Breast epithelium (tissue), 4 donors: Measurements from ENCODE around the gene DNAH3. TPM values are rescaled to one million over a fixed set of nuclear protein-coding genes. Genes with fewer than 3 reads are reported as not detected.

ENCODE experiments used
- DNase-seq, 2 donors: peaks; one replicate each; pipeline ENCODE4 v3.0.0-alpha.2; 2019; ENCODE audit warnings: low spot score in 2 of 2
- H3K27ac ChIP-seq, 2 donors: fragments of 200-600 bp; sonication (generic) in 1 of 2; one replicate each; pipeline ENCODE4 v1.5.1; 2016 to 2019; ENCODE audit warnings: mild to moderate bottlenecking in 1 of 2
- H3K27me3 ChIP-seq, 2 donors: fragments of 200-600 bp; sonication (generic) in 1 of 2; one replicate each; pipeline versions ENCODE4 v1.5.1 to v1.6.0; 2017 to 2019; ENCODE audit warnings: control low read depth in 1 of 2, mild to moderate bottlenecking in 1 of 2
- H3K36me3 ChIP-seq: fragments of 200-600 bp; one replicate; pipeline ENCODE4 v1.5.1; 2019
- H3K4me1 ChIP-seq, 2 donors: fragments of 200-600 bp; sonication (generic); one replicate each; pipeline ENCODE4 v1.5.1; 2016 to 2019; ENCODE audit warnings: control low read depth in 1 of 2
- H3K4me3 ChIP-seq, 3 donors: fragments of 200-600 bp; sonication (generic); 1 replicate in 2 of 3; 2 replicates in 1 of 3; pipeline ENCODE4 v1.5.1; 2016 to 2019; ENCODE audit warnings: mild to moderate bottlenecking in 3 of 3, moderate library complexity in 2 of 3
- H3K9me3 ChIP-seq, 2 donors: fragments of 200-600 bp; sonication (generic) in 1 of 2; one replicate each; pipeline ENCODE4 v1.5.1; 2016 to 2019; ENCODE audit warnings: control low read depth in 1 of 2
- POLR2A ChIP-seq: fragments of 450-650 bp; IDR thresholded peaks from one replicate; pipeline ENCODE4 v1.6.1; 2016; ENCODE audit warnings: antibody characterized with exemption, mild to moderate bottlenecking, moderate library complexity
- POLR2AphosphoS5 ChIP-seq, 3 donors: sonication (generic); formaldehyde crosslinking; IDR thresholded peaks; one replicate each; pipeline ENCODE4 v1.6.1; 2017; ENCODE audit warnings: antibody characterized with exemption in 3 of 3
- intact Hi-C: fragments of 100-400 bp; cut with DNase I; formaldehyde crosslinking; loops from one replicate; pipeline ENCODE4 v1.15.1; 2023; ENCODE audit warnings: low total_unique reads
- total RNA-seq, 3 donors: library from RNA; depleted of rRNA; stranded (reverse); fragments of >200 nt; gene quantifications; one replicate each; pipeline ENCODE4 v1.1.0, GENCODE V29; 2016
- TF ChIP-seq, protein P1 (sequence below), 3 donors: fragments of 450-650 bp; IDR thresholded peaks; one replicate each; pipeline ENCODE4 v1.5.1; 2016 to 2017; ENCODE audit warnings: antibody characterized with exemption in 3 of 3, mild to moderate bottlenecking in 3 of 3, moderate library complexity in 3 of 3

DNAH3 gene
- total RNA-seq, 3 donors from 2014 or later: under 0.01 to 0.59 TPM; not detected in 1

DNA sequence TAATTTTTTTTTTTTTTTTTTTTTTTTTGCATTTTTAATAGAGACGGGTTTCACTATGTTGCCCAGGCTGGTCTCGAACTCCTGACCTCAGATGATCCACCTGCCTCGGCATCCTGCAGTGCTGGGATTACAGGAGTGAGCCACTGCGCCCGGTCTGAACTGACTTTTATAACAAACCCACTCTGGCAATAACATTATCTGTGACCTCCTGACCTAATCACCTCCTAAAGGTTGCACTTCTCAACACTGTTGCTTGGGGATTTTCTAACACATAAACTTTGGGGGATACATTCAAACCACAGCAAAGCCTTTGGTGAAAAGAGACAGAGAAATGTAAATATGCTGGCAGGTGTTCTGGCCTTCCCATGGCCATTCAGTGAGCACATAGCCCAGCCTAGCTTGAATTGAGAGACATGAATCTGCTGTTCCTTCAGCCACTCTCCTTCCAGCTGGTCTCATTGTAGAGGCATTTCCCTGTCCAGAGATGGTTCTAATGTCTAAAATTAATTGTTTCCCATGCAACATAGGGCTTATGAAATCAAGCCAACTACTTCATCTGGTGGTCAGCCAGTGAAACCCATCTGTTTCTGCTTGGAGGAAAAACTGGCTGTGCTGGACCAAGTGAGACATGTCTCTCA lies 221.8 kb downstream of the DNAH3 start:
- no peak for DNase-seq
- intact Hi-C loops: no loop called here
- Histone ChIP-seq H3K4me1 (no peaks in the 10 kb centered on the region), H3K4me3 (no peak overlapping the region), H3K36me3 (no peaks in the 10 kb centered on the region), H3K27ac (no peak overlapping the region), H3K9me3 (no peaks in the 10 kb centered on the region), H3K27me3 (no peaks in the 10 kb centered on the region)
- TF ChIP-seq, protein P1, sequence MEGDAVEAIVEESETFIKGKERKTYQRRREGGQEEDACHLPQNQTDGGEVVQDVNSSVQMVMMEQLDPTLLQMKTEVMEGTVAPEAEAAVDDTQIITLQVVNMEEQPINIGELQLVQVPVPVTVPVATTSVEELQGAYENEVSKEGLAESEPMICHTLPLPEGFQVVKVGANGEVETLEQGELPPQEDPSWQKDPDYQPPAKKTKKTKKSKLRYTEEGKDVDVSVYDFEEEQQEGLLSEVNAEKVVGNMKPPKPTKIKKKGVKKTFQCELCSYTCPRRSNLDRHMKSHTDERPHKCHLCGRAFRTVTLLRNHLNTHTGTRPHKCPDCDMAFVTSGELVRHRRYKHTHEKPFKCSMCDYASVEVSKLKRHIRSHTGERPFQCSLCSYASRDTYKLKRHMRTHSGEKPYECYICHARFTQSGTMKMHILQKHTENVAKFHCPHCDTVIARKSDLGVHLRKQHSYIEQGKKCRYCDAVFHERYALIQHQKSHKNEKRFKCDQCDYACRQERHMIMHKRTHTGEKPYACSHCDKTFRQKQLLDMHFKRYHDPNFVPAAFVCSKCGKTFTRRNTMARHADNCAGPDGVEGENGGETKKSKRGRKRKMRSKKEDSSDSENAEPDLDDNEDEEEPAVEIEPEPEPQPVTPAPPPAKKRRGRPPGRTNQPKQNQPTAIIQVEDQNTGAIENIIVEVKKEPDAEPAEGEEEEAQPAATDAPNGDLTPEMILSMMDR (IDR thresholded peaks at IDR 0.05): no peak
- TF ChIP-seq POLR2A (no peak), POLR2AphosphoS5 (IDR thresholded peaks at IDR 0.05) (no peak)

DNA sequence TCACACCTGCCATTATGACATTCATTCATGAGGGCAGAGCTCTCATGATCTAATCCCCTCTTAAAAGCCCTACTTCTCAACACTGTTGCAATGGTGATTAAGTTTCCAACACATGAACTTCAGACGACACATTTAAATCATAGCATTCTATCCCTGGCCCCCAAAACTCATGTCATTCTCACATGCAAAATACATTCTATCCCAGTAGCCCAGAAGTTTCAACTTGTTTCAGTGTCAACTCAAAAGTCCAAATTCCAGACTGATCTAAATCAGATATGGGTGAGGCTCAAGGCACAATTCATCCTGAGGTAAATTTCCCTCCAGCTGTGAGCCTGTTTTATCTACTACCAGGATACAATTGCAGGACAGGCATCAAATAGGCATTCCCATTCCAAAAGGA lies 224.9 kb downstream of the DNAH3 start:
- Histone ChIP-seq H3K4me3 (no peak overlapping the region), H3K27me3 (no peaks in the 10 kb centered on the region), H3K27ac (no peak overlapping the region), H3K9me3 (no peaks in the 10 kb centered on the region), H3K4me1 (no peaks in the 10 kb centered on the region), H3K36me3 (no peaks in the 10 kb centered on the region)
- no peak for DNase-seq
- intact Hi-C loops: no loop called here
- TF ChIP-seq POLR2AphosphoS5 (IDR thresholded peaks at IDR 0.05) (no peak), POLR2A (no peak)
- TF ChIP-seq, protein P1 (IDR thresholded peaks at IDR 0.05): no peak

DNA sequence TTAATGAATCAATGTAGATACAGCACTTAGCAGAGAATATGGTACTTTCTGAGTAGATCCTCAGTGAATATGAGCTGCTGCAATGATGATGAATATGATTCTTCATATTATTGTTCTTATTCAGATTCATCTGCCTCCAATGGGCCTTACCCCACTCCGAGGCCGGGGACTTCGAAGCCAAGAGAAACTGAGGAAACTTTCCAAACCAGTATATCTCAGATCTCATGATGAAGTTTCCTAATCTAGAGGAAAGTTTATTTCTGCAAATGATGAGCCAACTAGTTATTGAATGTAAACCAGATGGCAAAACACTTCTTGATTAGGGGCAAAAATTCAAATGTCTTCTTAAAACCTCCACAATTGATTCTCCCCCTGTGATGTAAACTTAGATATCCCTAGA lies 226.8 kb downstream of the DNAH3 start:
- Histone ChIP-seq H3K27me3 (no peaks in the 10 kb centered on the region), H3K27ac (no peak overlapping the region), H3K36me3 (no peaks in the 10 kb centered on the region), H3K4me3 (no peak overlapping the region), H3K4me1 (no peaks in the 10 kb centered on the region), H3K9me3 (no peaks in the 10 kb centered on the region)
- DNase-seq: no peak
- no peak for TF ChIP-seq POLR2A
- TF ChIP-seq, protein P1 (IDR thresholded peaks at IDR 0.05): no peak
- no peak for TF ChIP-seq POLR2AphosphoS5 (IDR thresholded peaks at IDR 0.05)
- intact Hi-C loops: no loop called here

DNA sequence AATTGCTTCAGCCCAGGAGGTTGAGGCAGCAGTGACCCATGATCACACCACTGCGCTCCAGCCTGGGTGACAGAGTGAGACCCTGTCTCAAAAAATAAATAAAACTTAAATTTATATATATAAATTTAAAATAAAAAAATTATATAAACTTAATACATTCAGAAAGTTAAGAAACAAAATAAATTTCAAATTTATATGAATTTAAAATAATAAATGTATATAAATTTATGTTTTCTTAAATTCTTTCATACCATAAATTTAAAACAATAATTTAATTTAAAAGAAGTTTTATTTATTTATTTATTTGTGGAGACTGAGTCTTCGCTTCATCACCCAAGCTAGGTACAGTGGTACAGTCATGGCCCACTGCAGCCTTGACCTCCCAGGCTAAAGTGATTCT lies 229.8 kb downstream of the DNAH3 start:
- no peak overlapping the region for H3K27ac ChIP-seq
- intact Hi-C loops: no loop called here

DNA sequence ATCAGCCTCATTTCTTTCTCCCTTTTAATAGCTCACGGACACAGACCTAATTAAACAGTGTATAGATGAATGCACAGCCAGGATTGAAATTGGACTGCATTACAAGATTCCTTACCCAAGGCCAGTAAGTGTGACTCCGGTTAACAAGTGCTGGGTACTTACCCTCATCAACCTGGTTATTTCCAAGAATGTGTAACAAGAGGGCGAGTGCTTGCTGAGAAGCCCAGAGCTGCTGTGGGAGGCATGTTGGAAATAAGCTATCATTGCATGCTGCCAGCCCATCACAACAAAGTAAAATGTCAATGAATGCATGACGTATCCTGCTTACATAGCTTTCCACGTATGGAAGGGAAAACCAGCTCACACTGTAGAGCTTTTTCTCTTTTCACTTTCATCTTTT lies 230.6 kb downstream of the DNAH3 start:
- DNase-seq: no peak
- intact Hi-C loops: no loop called here
- H3K9me3 ChIP-seq: no peaks in the 10 kb centered on the region
- TF ChIP-seq POLR2AphosphoS5 (IDR thresholded peaks at IDR 0.05) (no peak), POLR2A (no peak)
- TF ChIP-seq, protein P1 (IDR thresholded peaks at IDR 0.05): no peak
- H3K4me3 ChIP-seq: no peak overlapping the region
- H3K27ac ChIP-seq: no peak overlapping the region
- H3K27me3 ChIP-seq: no peaks in the 10 kb centered on the region
- no peaks in the 10 kb centered on the region for H3K36me3 ChIP-seq
- no peaks in the 10 kb centered on the region for H3K4me1 ChIP-seq

More for the DNA sequence above, 229.8 kb downstream of the DNAH3 start:
- no peak for DNase-seq
- Histone ChIP-seq H3K27me3 (no peaks in the 10 kb centered on the region), H3K4me1 (no peaks in the 10 kb centered on the region), H3K36me3 (no peaks in the 10 kb centered on the region), H3K9me3 (no peaks in the 10 kb centered on the region), H3K4me3 (no peak overlapping the region)
- TF ChIP-seq, protein P1 (IDR thresholded peaks at IDR 0.05): no peak
- TF ChIP-seq POLR2A: no peak
- no peak for TF ChIP-seq POLR2AphosphoS5 (IDR thresholded peaks at IDR 0.05)
